ENCODE data around the gene IL17C.

Gene IL17C

GRCh38 chr16:88617268-88618031 lies 20.9 kb upstream of the IL17C start:
- H3K4me1 ChIP-seq (ENCODE audit: low read length), result no peaks in the 10 kb centered on the region
- no peak overlapping the region for H3K4me3 ChIP-seq (ENCODE audit: low read length)
- H3K79me2 ChIP-seq (ENCODE audit: low read length), result peaks cover 23% of the 10 kb centered on the region; the same call in 1 of the 2 replicates
- TF ChIP-seq CTCF (IDR thresholded peaks at IDR 0.05; ENCODE audit: low read depth, low read length) (no peak), EZH2phosphoT487 (IDR thresholded peaks at IDR 0.05; ENCODE audit: low read depth) (no peak)
- H2AFZ ChIP-seq (ENCODE audit: low read depth, low read length), result no peak overlapping the region
- H3K9ac ChIP-seq (ENCODE audit: low read length), result no peak overlapping the region
- no peaks in the 10 kb centered on the region for H3K27me3 ChIP-seq (ENCODE audit: low read depth, low read length)
- no peak overlapping the region for H3K4me2 ChIP-seq (ENCODE audit: low read length)
- H3K36me3 ChIP-seq (replicated peaks; ENCODE audit: low read depth, low read length), result peaks cover 20% of the 10 kb centered on the region
- peaks cover 24% of the 10 kb centered on the region for H4K20me1 ChIP-seq (ENCODE audit: insufficient read depth, low read length)
- H3K27ac ChIP-seq (ENCODE audit: low read length), result no peak overlapping the region
- H3K9me3 ChIP-seq (ENCODE audit: insufficient read depth, low read length), result no peaks in the 10 kb centered on the region

GRCh38 chr16:88618182-88618955 lies 20.0 kb upstream of the IL17C start:
- Histone ChIP-seq H4K20me1 (ENCODE audit: insufficient read depth, low read length) (peaks cover 24% of the 10 kb centered on the region), H3K4me3 (ENCODE audit: low read length) (no peak overlapping the region), H3K27ac (ENCODE audit: low read length) (no peak overlapping the region), H3K36me3 (replicated peaks; ENCODE audit: low read depth, low read length) (peaks cover 26% of the 10 kb centered on the region), H2AFZ (ENCODE audit: low read depth, low read length) (no peak overlapping the region), H3K4me2 (ENCODE audit: low read length) (no peak overlapping the region), H3K79me2 (ENCODE audit: low read length) (peaks cover 23% of the 10 kb centered on the region; the same call in 1 of the 2 replicates), H3K4me1 (ENCODE audit: low read length) (no peaks in the 10 kb centered on the region), H3K9me3 (ENCODE audit: insufficient read depth, low read length) (no peaks in the 10 kb centered on the region), H3K9ac (ENCODE audit: low read length) (no peak overlapping the region), H3K27me3 (ENCODE audit: low read depth, low read length) (no peaks in the 10 kb centered on the region)
- no peak for TF ChIP-seq EZH2phosphoT487 (IDR thresholded peaks at IDR 0.05; ENCODE audit: low read depth)
- TF ChIP-seq CTCF (IDR thresholded peaks at IDR 0.05; ENCODE audit: low read depth, low read length), result no peak

- no peaks in the 10 kb centered on the region for H3K4me1 ChIP-seq (ENCODE audit: low read length)
- no peak overlapping the region for H3K27ac ChIP-seq (ENCODE audit: low read length)
- peaks cover 26% of the 10 kb centered on the region for H3K36me3 ChIP-seq (replicated peaks; ENCODE audit: low read depth, low read length)
- no peak for TF ChIP-seq CTCF (IDR thresholded peaks at IDR 0.05; ENCODE audit: low read depth, low read length)
- H3K4me2 ChIP-seq (ENCODE audit: low read length), result no peak overlapping the region
- no peak overlapping the region for H2AFZ ChIP-seq (ENCODE audit: low read depth, low read length)
- no peaks in the 10 kb centered on the region for H3K9me3 ChIP-seq (ENCODE audit: insufficient read depth, low read length)
- peaks cover 19% of the 10 kb centered on the region; the same call in 1 of the 2 replicates for H3K79me2 ChIP-seq (ENCODE audit: low read length)
- H3K27me3 ChIP-seq (ENCODE audit: low read depth, low read length), result no peaks in the 10 kb centered on the region
- H3K9ac ChIP-seq (ENCODE audit: low read length), result no peak overlapping the region
- peaks cover 19% of the 10 kb centered on the region for H4K20me1 ChIP-seq (ENCODE audit: insufficient read depth, low read length)
- H3K4me3 ChIP-seq (ENCODE audit: low read length), result no peak overlapping the region
Measured at GRCh38 chr16:88618956-88619667, 19.3 kb upstream of the IL17C start.
